SK-N-SH (cell line): ENCODE data around the gene FBLN7. TPM values are rescaled to one million over a fixed set of nuclear protein-coding genes. Genes with fewer than 3 reads are reported as not detected.

Experiments used
- CTCF ChIA-PET: fragments of 300-600, 350-600 bp; formaldehyde crosslinking; extraction: SDS; loops from one replicate; lab custom pipeline; 2021; lab: Yijun Ruan, JAX
- POLR2A ChIA-PET: fragments of 350-600 bp; sonication (Branson Sonifier 250); formaldehyde crosslinking; extraction: SDS; loops from one replicate; lab custom pipeline; 2020; ENCODE audit warnings: antibody characterized with exemption, inconsistent platforms; lab: Yijun Ruan, JAX
- DNase-seq: peaks from one replicate; pipeline ENCODE4 v3.0.0; 2012
- H2AFZ ChIP-seq: fragments of 200-600 bp; sonication (generic); 2 replicates; pipeline ENCODE4 v1.8.1; 2016; ENCODE audit warnings: antibody characterized with exemption, mild to moderate bottlenecking, low read depth
- H3F3A ChIP-seq: fragments of 200-600 bp; sonication (generic); replicated peaks from 2 replicates; pipeline ENCODE3; 2016; ENCODE audit warnings: antibody characterized with exemption, mild to moderate bottlenecking; ENCODE audit not compliant: insufficient read depth
- H3K27ac ChIP-seq, 2 experiments: fragments of 200-500 bp in 1 of 2; fragments of 200-600 bp in 1 of 2; sonication (Bioruptor generic) in 1 of 2; sonication (generic), shearing (Covaris generic) in 1 of 2; 2 replicates each; pipeline versions ENCODE4 v1.5.1 to v1.6.1; 2014 to 2016; ENCODE audit warnings: low read depth in 2 of 2, inconsistent platforms in 1 of 2, low read length in 1 of 2, mild to moderate bottlenecking in 1 of 2, mixed read lengths in 1 of 2
- H3K27me3 ChIP-seq: fragments of 200-600 bp; sonication (generic), shearing (Covaris generic); 2 replicates; pipeline ENCODE4 v1.6.1; 2016; ENCODE audit warnings: mixed run types; ENCODE audit not compliant: insufficient read depth
- H3K36me3 ChIP-seq, 2 experiments: fragments of 200-500 bp in 1 of 2; fragments of 200-600 bp in 1 of 2; sonication (Bioruptor generic) in 1 of 2; sonication (generic) in 1 of 2; replicated peaks in 1 of 2; 2 replicates each; pipeline versions ENCODE3 to v1.5.1; 2014 to 2016; ENCODE audit warnings: low read length in 1 of 2, mild to moderate bottlenecking in 1 of 2; ENCODE audit not compliant: insufficient read depth in 2 of 2, control insufficient read depth in 1 of 2
- H3K4me1 ChIP-seq, 2 experiments: fragments of 200-500 bp in 1 of 2; fragments of 200-600 bp in 1 of 2; sonication (Bioruptor generic) in 1 of 2; sonication (generic), shearing (Covaris generic) in 1 of 2; 2 replicates each; pipeline versions ENCODE4 v1.5.1 to v1.6.1; 2014 to 2016; ENCODE audit warnings: low read depth in 1 of 2, low read length in 1 of 2, mixed run types in 1 of 2; ENCODE audit not compliant: insufficient read depth in 2 of 2, control insufficient read depth in 1 of 2
- H3K4me2 ChIP-seq: fragments of 200-600 bp; sonication (generic), shearing (Covaris generic); 2 replicates; pipeline ENCODE4 v1.6.1; 2017; ENCODE audit warnings: mixed run types
- H3K4me3 ChIP-seq, 2 experiments: fragments of 200-500 bp in 1 of 2; fragments of 200-600 bp in 1 of 2; sonication (Bioruptor generic) in 1 of 2; sonication (generic), shearing (Covaris generic) in 1 of 2; 2 replicates each; pipeline versions ENCODE4 v1.5.1 to v1.8.1; 2014 to 2016; ENCODE audit warnings: low read depth in 2 of 2, inconsistent platforms in 1 of 2, low read length in 1 of 2, mild to moderate bottlenecking in 1 of 2, mixed read lengths in 1 of 2, moderate library complexity in 1 of 2
- H3K79me2 ChIP-seq: fragments of 200-600 bp; sonication (generic); 2 replicates; pipeline ENCODE4 v1.8.1; 2017; ENCODE audit warnings: mild to moderate bottlenecking; ENCODE audit not compliant: insufficient read depth
- H3K9ac ChIP-seq: fragments of 200-600 bp; sonication (generic); 2 replicates; pipeline ENCODE4 v1.6.1; 2017; ENCODE audit warnings: mixed run types
- H3K9me2 ChIP-seq: fragments of 200-600 bp; sonication (generic); 2 replicates; pipeline ENCODE4 v1.6.1; 2017; ENCODE audit warnings: mixed run types
- H3K9me3 ChIP-seq: fragments of 200-600 bp; sonication (generic); 2 replicates; pipeline ENCODE4 v1.6.1; 2017; ENCODE audit warnings: mixed run types, mild to moderate bottlenecking, moderate library complexity
- H4K20me1 ChIP-seq: fragments of 200-600 bp; sonication (generic); 2 replicates; pipeline ENCODE4 v1.6.1; 2017; ENCODE audit warnings: mild to moderate bottlenecking, mixed run types; ENCODE audit not compliant: insufficient read depth
- CTCF ChIP-seq: fragments of 200-600 bp; sonication (generic); IDR thresholded peaks from 2 replicates; pipeline ENCODE4 v1.6.1; 2017; ENCODE audit warnings: antibody characterized with exemption, mild to moderate bottlenecking, moderate library complexity
- EZH2phosphoT487 ChIP-seq: fragments of 200-600 bp; sonication (generic); IDR thresholded peaks from 2 replicates; pipeline ENCODE4 v1.6.1; 2017; ENCODE audit warnings: low read depth, mixed run types, mild to moderate bottlenecking, antibody characterized with exemption, moderate library complexity, borderline replicate concordance
- FOSL2 ChIP-seq: IDR thresholded peaks from 2 replicates; pipeline ENCODE4 v1.4.0; 2012; ENCODE audit warnings: low read depth, mild to moderate bottlenecking, moderate library complexity, borderline replicate concordance
- FOXJ3 ChIP-seq: sonication (generic); formaldehyde crosslinking; IDR thresholded peaks from 2 replicates; pipeline ENCODE4 v1.5.1; 2020; ENCODE audit warnings: mild to moderate bottlenecking, missing genetic modification reagents
- FOXM1 ChIP-seq: IDR thresholded peaks from 2 replicates; pipeline ENCODE4 v1.4.0; 2012; ENCODE audit warnings: low read depth, mild to moderate bottlenecking
- GABPA ChIP-seq: IDR thresholded peaks from 2 replicates; pipeline ENCODE4 v1.4.0; 2012; ENCODE audit warnings: low read depth, mild to moderate bottlenecking
- GATA2 ChIP-seq: sonication (generic); formaldehyde crosslinking; IDR thresholded peaks from 2 replicates; pipeline ENCODE4 v1.5.0; 2020; ENCODE audit warnings: mild to moderate bottlenecking, missing genetic modification reagents
- JUND ChIP-seq: IDR thresholded peaks from 2 replicates; pipeline ENCODE4 v1.4.0; 2012
- NFIC ChIP-seq: IDR thresholded peaks from 2 replicates; pipeline ENCODE4 v1.4.0; 2012; ENCODE audit warnings: borderline replicate concordance
- PBX3 ChIP-seq: IDR thresholded peaks from 2 replicates; pipeline ENCODE4; 2012
- RAD21 ChIP-seq: IDR thresholded peaks from 2 replicates; pipeline ENCODE4 v1.6.1; 2012; ENCODE audit warnings: mild to moderate bottlenecking, low read length
- REST ChIP-seq: IDR thresholded peaks from 2 replicates; pipeline ENCODE4 v1.6.1; 2012; ENCODE audit warnings: mild to moderate bottlenecking, low read depth, low read length, moderate library complexity
- RFX5 ChIP-seq: IDR thresholded peaks from 2 replicates; pipeline ENCODE4 v1.6.1; 2012; ENCODE audit warnings: mild to moderate bottlenecking, improper control_type of control experiment, low read length
- RXRA ChIP-seq: IDR thresholded peaks from 2 replicates; pipeline ENCODE4 v1.4.0; 2012; ENCODE audit warnings: low read depth, mild to moderate bottlenecking, borderline replicate concordance
- SIN3A ChIP-seq: IDR thresholded peaks from 2 replicates; pipeline ENCODE4 v1.6.1; 2012; ENCODE audit warnings: low read depth, mild to moderate bottlenecking, low read length, moderate library complexity, borderline replicate concordance
- SMC3 ChIP-seq: IDR thresholded peaks from 2 replicates; pipeline ENCODE4 v1.6.1; 2012; ENCODE audit warnings: low read depth, low read length, improper control_type of control experiment
- TCF12 ChIP-seq: IDR thresholded peaks from 2 replicates; pipeline ENCODE4 v1.4.0; 2012
- TEAD4 ChIP-seq: IDR thresholded peaks from 2 replicates; pipeline ENCODE4 v1.4.0; 2012; ENCODE audit warnings: mild to moderate bottlenecking, borderline replicate concordance; ENCODE audit not compliant: insufficient read depth
- USF2 ChIP-seq: fragments of 150-350 bp; IDR thresholded peaks from 2 replicates; pipeline ENCODE4 v1.6.1; 2017; ENCODE audit warnings: antibody characterized with exemption, low read length, low read depth, borderline replicate concordance
- WGBS: methylation state at CpG from one replicate; pipeline ENCODE4 v1.1.6; 2017; ENCODE audit warnings: low lambda C conversion rate; 5-methylcytosine and 5-hydroxymethylcytosine counted together
- polyA plus RNA-seq, 3 experiments: library from polyadenylated mRNA; depleted of rRNA; stranded (reverse); fragments of >200 nt; gene quantifications; 2 replicates each; pipeline ENCODE4 v1.2.3, GENCODE V29; 2012

The FBLN7 gene
- polyA plus RNA-seq, 1 of the 3 experiments (the other 2 are of a cell fraction) = 4.4 TPM

- TF ChIP-seq JUND = no peak
- no peak for TF ChIP-seq RFX5
- no peak for TF ChIP-seq PBX3
- no peak for TF ChIP-seq TEAD4
- TF ChIP-seq FOXJ3 (CRISPR knock-in tag) = no peak
- no peak for TF ChIP-seq EZH2phosphoT487
- TF ChIP-seq SMC3 = no peak
- TF ChIP-seq RXRA = no peak
- no peak for TF ChIP-seq REST
- TF ChIP-seq RAD21 = no peak
- no peak for TF ChIP-seq TCF12
- TF ChIP-seq FOSL2 = no peak
- TF ChIP-seq NFIC = no peak
- no peak for TF ChIP-seq GATA2
- no peak for TF ChIP-seq FOXM1
- no peak for TF ChIP-seq USF2
- TF ChIP-seq CTCF = no peak
- TF ChIP-seq GABPA = no peak
- TF ChIP-seq SIN3A = no peak
- DNase-seq = no peak
- H3K9me3 ChIP-seq = no peaks in the 10 kb centered on the region
- no peak overlapping the region for H3K4me2 ChIP-seq
- 82% methylated on average over 8 of the region's 9 CpGs for WGBS
- H3K4me3 ChIP-seq = no peak overlapping the region
- ChIA-PET CTCF (no interaction called here), POLR2A (no interaction called here)
- H3F3A ChIP-seq = peaks cover 3% of the 10 kb centered on the region
- H4K20me1 ChIP-seq = no peaks in the 10 kb centered on the region
- H3K27me3 ChIP-seq = no peaks in the 10 kb centered on the region
- H3K4me1 ChIP-seq = no peaks in the 10 kb centered on the region; a peak in 1 of 4 replicates
- H2AFZ ChIP-seq = no peak overlapping the region
- no peaks in the 10 kb centered on the region for H3K79me2 ChIP-seq
- H3K27ac ChIP-seq = no peak overlapping the region
- no peaks in the 10 kb centered on the region for H3K36me3 ChIP-seq
- H3K9me2 ChIP-seq = no peaks in the 10 kb centered on the region
- H3K9ac ChIP-seq = no peak overlapping the region
Observed at GRCh38 chr2:112163541-112163981, 25.4 kb downstream of the FBLN7 start.
